Thyroid gland (tissue), 4 donors: ENCODE data around the gene CACNA1G. TPM values are rescaled to one million over a fixed set of nuclear protein-coding genes. Genes with fewer than 3 reads are reported as not detected.

Experiments
- DNase-seq, 2 donors: peaks; one replicate each; pipeline ENCODE4 v3.0.0-alpha.2; 2019
- H3K27ac ChIP-seq, 3 donors: fragments of 200-600 bp; sonication (generic); 1 replicate in 2 of 3; 2 replicates in 1 of 3; pipeline ENCODE4 v1.5.1; 2016 to 2019; ENCODE audit warnings: mild to moderate bottlenecking in 1 of 3, moderate library complexity in 1 of 3
- H3K27me3 ChIP-seq: fragments of 200-600 bp; sonication (generic); one replicate; pipeline ENCODE4 v1.5.1; 2019
- H3K36me3 ChIP-seq, 2 donors: fragments of 200-600 bp; sonication (generic); one replicate each; pipeline ENCODE4 v1.5.1; 2016 to 2019
- H3K4me1 ChIP-seq, 2 donors: fragments of 200-600 bp; sonication (generic); one replicate each; pipeline ENCODE4 v1.5.1; 2017 to 2019
- H3K4me3 ChIP-seq, 3 donors: fragments of 200-600 bp; sonication (generic); replicated peaks in 1 of 3; 1 replicate in 2 of 3; 2 replicates in 1 of 3; pipeline ENCODE4 v1.5.1; 2016; ENCODE audit warnings: mild to moderate bottlenecking in 1 of 3
- H3K9me3 ChIP-seq: fragments of 200-600 bp; sonication (generic); one replicate; pipeline ENCODE4 v1.5.1; 2017
- POLR2A ChIP-seq, 2 donors: fragments of 450-650 bp; IDR thresholded peaks; one replicate each; pipeline ENCODE4 v1.6.1; 2017; ENCODE audit warnings: antibody characterized with exemption in 2 of 2, mild to moderate bottlenecking in 2 of 2, moderate library complexity in 1 of 2
- WGBS, 2 donors: methylation state at CpG; one replicate each; pipeline ENCODE4 v1.1.5; 2017; 5-methylcytosine and 5-hydroxymethylcytosine counted together
- intact Hi-C: fragments of 100-400 bp; cut with DNase I; formaldehyde crosslinking; loops from one replicate; pipeline ENCODE4 v1.15.1; 2023
- total RNA-seq, 4 donors: library from RNA; depleted of rRNA; stranded (reverse); fragments of >200 nt; gene quantifications; one replicate each; pipeline ENCODE4 v1.2.3, GENCODE V29; 2016
- TF ChIP-seq, protein P1 (sequence below), 6 experiments: fragments of 200-600 bp in 3 of 6; fragments of 450-650 bp in 3 of 6; sonication (generic) in 3 of 6; IDR thresholded peaks; one replicate each; pipeline ENCODE4 v1.5.1; 2016 to 2019; ENCODE audit warnings: antibody characterized with exemption in 6 of 6, mild to moderate bottlenecking in 2 of 6, inconsistent platforms in 1 of 6, moderate library complexity in 1 of 6

CACNA1G gene
- total RNA-seq, 4 donors from 2014 or later, result 0.13 to 3.3 (median 0.52) TPM

DNA sequence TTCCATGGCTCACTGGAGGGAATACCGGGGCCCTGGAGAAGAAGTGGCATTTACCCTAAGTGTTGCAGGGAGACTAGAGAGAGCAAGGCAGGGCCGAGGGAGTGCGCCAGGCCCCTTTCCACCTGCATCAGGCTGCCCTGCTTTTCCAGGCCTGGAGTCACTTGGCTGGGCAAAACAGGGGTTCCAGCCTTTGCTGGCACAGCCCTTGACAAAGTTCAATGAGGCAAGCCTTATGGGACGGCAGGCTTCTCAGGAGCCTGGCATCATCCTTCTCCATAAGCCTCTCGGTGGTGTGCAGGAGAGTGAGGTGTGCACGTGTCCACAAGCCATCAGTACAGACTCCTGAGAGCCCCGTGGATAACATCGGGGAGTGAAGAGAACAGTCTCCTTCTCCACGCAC lies 27.1 kb downstream of the CACNA1G start:
- TF ChIP-seq, protein P1, sequence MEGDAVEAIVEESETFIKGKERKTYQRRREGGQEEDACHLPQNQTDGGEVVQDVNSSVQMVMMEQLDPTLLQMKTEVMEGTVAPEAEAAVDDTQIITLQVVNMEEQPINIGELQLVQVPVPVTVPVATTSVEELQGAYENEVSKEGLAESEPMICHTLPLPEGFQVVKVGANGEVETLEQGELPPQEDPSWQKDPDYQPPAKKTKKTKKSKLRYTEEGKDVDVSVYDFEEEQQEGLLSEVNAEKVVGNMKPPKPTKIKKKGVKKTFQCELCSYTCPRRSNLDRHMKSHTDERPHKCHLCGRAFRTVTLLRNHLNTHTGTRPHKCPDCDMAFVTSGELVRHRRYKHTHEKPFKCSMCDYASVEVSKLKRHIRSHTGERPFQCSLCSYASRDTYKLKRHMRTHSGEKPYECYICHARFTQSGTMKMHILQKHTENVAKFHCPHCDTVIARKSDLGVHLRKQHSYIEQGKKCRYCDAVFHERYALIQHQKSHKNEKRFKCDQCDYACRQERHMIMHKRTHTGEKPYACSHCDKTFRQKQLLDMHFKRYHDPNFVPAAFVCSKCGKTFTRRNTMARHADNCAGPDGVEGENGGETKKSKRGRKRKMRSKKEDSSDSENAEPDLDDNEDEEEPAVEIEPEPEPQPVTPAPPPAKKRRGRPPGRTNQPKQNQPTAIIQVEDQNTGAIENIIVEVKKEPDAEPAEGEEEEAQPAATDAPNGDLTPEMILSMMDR (IDR thresholded peaks at IDR 0.05), result no peak
- no peak for TF ChIP-seq POLR2A (IDR thresholded peaks at IDR 0.05)
- DNase-seq, result peak; percentile 64 to 67
- no peaks in the 10 kb centered on the region for H3K27me3 ChIP-seq
- no peaks in the 10 kb centered on the region for H3K9me3 ChIP-seq
- peak overlapping the region; percentile 43 to 89 (median 80) for H3K27ac ChIP-seq
- H3K4me1 ChIP-seq, result peaks cover 44 to 66% of the 10 kb centered on the region in 2 donors
- 29 to 44% methylated on average over 9 of the region's 9 CpGs for WGBS, 2 donors
- H3K4me3 ChIP-seq, result no peak overlapping the region
- intact Hi-C loops, result no loop called here
- H3K36me3 ChIP-seq, result no peaks in the 10 kb centered on the region

DNA sequence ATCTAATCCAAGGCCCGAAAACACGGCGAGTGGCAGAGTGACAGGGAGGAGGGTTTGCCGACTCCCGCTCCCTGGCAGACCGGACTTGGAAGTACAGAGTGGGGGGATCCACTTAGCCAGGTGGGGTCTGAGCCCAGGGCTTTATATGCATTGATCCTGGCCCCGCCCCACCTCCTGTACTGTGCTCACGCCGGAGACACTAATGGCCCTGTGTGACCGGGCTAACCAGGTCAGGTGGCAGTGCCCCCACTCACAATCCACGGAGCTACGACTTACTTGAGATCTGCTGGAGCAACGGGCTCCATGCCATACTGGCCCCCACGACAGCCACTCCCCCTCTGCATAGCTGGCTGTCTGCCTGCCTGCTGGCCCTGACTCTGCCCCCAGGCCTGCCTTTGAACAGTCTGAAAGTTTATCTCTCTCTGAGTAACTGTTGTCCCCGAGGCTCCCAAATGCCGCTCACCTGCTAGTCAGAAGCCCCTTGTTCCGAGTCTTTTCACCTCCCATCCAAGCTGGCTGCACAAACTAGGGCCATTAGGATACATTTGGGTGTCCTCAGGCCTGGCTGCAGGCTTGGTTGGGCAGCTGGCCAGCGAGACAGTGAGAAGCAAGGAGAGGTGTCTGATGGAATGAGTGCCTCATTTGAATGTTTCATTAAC lies 28.0 kb downstream of the CACNA1G start:
- peak; percentile 92 to 95 for DNase-seq
- no peak overlapping the region for H3K4me3 ChIP-seq
- intact Hi-C loops, result no loop called here
- H3K4me1 ChIP-seq, result peaks cover 50 to 75% of the 10 kb centered on the region in 2 donors
- no peak for TF ChIP-seq POLR2A (IDR thresholded peaks at IDR 0.05)
- TF ChIP-seq, protein P1 (IDR thresholded peaks at IDR 0.05), result no peak
- no peaks in the 10 kb centered on the region for H3K36me3 ChIP-seq
- no peaks in the 10 kb centered on the region for H3K9me3 ChIP-seq
- peak overlapping the region; percentile 37 to 89 (median 80) for H3K27ac ChIP-seq
- 17 to 27% methylated on average over 12 to 18 of the region's 18 CpGs for WGBS, 2 donors
- H3K27me3 ChIP-seq, result no peaks in the 10 kb centered on the region

DNA sequence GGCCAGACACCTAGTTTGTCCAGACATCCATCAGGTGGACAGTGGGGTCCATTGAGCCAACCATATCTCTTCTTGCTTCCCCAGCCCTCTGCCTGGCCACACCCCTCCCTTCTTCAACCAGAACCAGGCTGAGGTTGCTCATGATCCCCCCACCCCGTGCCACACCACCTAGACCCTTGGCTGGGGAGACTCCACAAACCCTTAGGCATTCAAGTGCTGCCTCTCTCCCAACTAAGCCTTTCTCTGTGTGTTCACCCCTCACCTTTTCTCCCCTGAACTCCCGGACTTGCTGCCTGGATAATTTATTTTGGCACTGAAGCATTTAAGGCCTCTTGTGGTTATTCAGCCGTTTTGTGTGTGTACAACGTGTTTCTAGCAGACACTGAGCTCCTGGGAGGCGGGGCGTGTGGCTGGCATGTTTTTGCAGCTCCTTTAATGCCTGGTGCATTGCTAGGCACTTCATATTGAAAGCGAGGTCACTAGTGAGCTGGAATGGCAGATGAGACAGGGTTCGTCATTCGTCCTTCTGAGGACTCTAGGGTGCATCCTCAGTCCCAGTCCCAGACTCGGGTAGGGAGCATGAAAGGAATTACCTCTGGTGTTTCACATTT lies 28.7 kb downstream of the CACNA1G start:
- H3K4me1 ChIP-seq, result peaks cover 52 to 80% of the 10 kb centered on the region in 2 donors

DNA sequence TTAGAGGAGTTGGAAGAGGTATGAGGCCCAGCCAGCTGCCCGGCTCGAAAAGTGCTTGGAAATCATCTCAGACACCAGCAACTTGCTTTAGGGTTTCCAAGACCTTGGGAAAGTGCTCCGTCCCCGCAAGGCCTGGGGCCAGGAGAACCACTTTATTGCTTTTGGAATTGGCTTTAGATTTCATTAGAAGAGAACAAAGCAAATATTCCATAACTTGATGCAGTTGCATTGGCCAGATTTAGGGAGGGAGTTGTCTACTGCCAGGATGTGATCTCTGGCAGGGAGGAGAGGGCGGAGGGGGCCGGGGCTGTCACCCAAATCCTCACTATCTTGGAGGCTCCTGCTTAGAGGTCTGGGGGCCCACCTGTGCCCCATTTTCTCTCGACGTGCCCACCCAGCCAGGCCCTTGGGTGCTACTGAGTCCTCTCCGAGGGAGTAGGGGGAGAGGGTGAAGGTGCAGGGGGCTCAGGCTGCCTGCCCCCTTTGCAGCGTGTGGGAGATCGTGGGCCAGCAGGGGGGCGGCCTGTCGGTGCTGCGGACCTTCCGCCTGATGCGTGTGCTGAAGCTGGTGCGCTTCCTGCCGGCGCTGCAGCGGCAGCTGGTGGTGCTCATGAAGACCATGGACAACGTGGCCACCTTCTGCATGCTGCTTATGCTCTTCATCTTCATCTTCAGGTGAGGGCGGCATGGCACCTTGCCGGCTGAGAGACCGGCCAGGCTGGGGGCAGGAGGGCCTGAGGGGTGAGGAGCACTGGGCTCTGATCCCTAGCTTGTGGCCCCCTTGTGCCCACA lies 30.6 kb downstream of the CACNA1G start:
- Histone ChIP-seq H3K36me3 (no peaks in the 10 kb centered on the region), H3K4me3 (no peak overlapping the region), H3K27me3 (no peaks in the 10 kb centered on the region), H3K27ac (peak overlapping the region; percentile 19 to 89 (median 80)), H3K4me1 (peaks cover 45 to 66% of the 10 kb centered on the region in 2 donors), H3K9me3 (no peaks in the 10 kb centered on the region)
- no peak for TF ChIP-seq POLR2A (IDR thresholded peaks at IDR 0.05)
- TF ChIP-seq, protein P1 (IDR thresholded peaks at IDR 0.05), result no peak
- DNase-seq, result no peak
- 79 to 92% methylated on average over 10 to 17 of the region's 24 CpGs for WGBS, 2 donors
- intact Hi-C loops, result no loop called here

More for the DNA sequence above, 28.7 kb downstream of the CACNA1G start:
- Histone ChIP-seq H3K27me3 (no peaks in the 10 kb centered on the region), H3K4me3 (no peak overlapping the region), H3K27ac (peak overlapping the region; percentile 40 to 89 (median 80)), H3K9me3 (no peaks in the 10 kb centered on the region), H3K36me3 (no peaks in the 10 kb centered on the region)
- TF ChIP-seq, protein P1 (IDR thresholded peaks at IDR 0.05), result no peak
- peak in 1 of 2 donors; percentile 7 for TF ChIP-seq POLR2A (IDR thresholded peaks at IDR 0.05)
- intact Hi-C loops, result no loop called here
- WGBS, 2 donors, result 14% methylated on average over 8 to 10 of the region's 10 CpGs
- DNase-seq, result peak; percentile 97 to 98
